ENCODE measurements around the gene RAB7B.

DNA sequence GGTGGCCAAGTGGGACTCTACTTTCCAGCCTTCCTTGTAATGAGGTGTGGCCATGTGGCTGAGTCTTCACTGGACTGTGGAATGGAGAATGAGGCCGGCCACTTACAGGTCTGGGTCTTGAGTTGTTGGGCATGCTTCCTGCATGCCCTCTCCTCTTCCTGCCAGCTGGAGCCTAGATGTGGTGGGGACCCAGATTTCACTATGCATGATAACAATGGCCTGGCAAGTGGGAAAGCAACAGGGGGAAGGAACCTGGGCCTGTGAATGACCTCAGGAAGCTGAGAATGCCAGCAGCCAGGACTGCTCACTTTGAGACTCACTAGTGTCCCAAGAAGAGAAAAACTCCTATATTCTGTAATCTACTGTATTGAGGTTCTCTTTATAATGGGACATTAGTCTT is 51.4 kb downstream of the RAB7B start:
- TF ChIP-seq GATA3 (IDR thresholded peaks at IDR 0.05; ENCODE audit: low read depth, low read length) (no peak), GATA2 (IDR thresholded peaks at IDR 0.05; ENCODE audit: low read depth, low read length) (no peak)

Measured in SH-SY5Y (cell line).